ENCODE results near the gene TMPRSS11D. TPM values are rescaled to one million over a fixed set of nuclear protein-coding genes. Genes with fewer than 3 reads are reported as not detected.

Gene TMPRSS11D
- total RNA-seq, 1 donor from 2014 or later, result 196 TPM

DNA sequence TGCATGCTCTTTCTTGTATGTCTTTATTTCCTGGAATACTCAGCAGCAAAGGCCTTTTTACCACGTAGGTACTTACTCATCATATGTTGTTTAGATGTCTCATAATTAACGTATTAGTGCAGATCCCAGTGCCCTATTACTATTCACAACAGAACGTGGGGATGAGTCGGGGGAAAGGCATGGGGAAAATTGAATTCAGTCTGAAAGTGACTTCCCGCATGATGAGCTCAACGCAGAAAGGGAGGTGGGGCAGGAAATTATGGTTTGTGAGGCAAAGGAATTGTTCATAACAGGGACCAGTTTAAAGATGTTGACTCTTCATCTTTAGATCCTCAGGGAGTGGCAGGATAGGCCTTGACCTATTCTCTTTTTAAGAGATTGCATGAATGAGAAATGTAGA, 2.0 kb upstream of the TMPRSS11D start:
- ATAC-seq, result peak; percentile 92

DNA sequence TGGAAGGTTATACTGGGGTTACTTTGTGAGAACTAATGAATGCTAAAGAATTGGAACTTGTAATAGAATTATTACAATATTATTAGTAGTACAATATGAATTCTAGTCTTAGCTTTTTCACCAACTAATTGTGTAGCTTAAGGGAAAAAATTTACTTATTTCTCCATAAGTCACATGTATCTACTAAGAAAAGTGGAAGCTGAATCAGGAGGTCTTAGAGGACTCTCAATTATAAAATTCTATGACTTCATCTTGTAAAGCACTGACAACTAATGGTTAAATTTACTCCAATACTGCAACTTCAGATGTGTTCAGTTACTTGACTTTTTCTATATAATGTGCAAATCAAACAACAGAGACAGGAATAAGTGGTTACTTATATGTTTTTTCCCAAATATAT, 899 bp upstream of the TMPRSS11D start:
- ATAC-seq, result no peak

DNA sequence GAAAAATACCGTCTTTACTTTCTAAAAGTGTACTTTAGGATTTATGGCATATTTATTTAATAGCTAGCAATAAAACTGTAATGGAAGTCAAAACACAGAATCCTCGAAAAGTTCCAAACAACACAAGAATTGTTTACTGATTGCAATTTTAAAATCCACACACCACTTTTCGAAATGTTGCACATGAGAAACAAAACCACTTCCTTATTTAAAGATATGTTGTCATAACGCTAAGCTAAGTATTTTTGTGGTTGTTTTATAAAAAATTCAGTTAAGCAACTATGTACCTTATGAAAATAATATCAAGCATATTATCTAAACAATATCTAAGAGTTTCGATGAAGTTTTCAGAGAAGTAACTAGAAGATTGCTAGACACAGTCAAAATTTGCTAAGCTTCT, 344 bp downstream of the TMPRSS11D start:
- ATAC-seq, result no peak

DNA sequence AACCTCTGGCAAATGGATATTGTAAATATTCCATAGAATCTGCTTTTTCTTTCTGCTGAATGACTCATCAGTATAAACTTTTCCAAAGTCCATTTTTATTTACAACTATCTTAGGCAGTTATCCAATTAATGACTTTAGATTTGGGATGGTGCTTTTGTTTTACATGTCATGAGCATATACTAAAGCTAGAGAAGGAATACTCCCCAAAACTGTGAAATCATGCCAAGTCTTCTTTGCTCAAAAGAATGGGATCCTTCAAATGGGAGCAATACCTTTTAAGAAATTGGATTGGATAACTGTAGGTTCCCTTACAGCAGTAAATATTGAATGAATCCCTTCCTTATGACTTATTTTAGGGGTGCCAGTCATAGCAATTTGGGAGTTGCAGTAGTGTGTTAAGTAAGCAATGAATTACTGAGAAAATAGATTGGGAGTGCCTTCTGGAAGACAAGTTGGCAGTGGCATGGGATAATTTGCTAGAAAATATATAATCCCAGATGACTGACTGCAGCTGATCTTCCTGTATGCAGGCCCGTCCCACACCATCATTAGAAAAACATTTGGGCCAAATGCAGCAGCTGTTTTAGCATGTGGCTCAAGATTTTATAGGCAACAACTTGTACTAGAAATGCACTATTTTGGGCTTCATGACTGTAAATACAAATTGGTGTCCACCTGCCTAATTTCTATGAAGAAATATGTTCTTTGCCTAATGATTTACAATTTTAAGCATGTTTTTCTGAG, 2.8 kb downstream of the TMPRSS11D start:
- ATAC-seq, result peak; percentile 23

DNA sequence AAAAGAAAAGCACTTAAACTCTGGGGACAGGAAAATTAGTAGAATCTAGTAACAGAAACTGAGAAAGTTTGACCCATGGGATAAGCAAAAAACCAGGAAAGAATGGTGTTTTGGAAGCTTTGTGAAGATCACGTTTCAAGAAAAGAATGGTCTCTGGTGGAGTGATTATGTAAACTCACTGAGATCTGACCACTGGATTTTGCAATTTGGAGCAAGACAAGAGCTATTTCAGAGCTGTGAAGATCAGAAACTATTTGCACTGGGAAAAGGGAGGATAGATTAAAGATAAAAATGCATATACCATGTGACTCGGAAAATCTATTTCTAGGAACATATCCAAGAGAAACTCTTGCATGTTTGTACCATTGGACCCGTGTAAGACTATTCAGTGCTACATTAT, 4.3 kb downstream of the TMPRSS11D start:
- ATAC-seq, result no peak

DNA sequence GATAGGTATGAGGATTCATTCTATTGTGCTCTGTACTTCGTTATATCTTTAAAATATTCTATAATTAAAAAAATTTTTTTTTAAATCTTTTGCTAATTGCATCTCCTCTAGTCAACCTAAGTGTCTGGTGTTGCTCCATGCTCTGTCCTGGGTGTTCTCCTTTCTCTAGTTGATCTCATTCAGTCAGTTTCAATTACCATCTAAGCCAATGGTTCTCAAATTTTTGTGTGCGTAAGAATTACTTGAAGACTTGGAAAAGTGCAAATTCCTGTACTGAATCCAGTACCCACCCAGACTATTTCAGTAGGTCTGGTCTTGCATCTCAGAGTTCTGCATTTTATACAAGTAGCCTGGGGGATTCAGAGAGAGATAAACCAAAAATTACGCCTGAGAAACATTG, 6.7 kb downstream of the TMPRSS11D start:
- ATAC-seq, result no peak

DNA sequence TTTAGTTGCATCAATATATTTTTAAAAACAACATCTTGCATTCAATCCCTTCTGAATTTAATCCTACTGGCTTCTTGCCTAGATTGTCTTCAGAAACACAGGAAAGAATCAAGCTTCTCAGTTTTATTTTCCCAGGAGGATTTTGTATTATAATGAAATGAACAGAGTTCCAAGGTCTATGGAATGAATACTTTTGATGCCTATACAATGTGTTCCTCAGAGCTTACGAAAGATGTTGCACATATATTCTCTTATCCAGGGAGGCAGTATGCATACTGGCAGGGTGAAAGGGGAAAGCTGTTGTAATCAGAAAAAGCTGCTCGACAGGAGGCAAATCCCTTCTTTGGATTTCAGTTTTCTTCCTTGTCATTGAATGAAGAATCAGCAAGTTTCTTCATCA, 8.8 kb downstream of the TMPRSS11D start:
- peak; percentile 70 for ATAC-seq

DNA sequence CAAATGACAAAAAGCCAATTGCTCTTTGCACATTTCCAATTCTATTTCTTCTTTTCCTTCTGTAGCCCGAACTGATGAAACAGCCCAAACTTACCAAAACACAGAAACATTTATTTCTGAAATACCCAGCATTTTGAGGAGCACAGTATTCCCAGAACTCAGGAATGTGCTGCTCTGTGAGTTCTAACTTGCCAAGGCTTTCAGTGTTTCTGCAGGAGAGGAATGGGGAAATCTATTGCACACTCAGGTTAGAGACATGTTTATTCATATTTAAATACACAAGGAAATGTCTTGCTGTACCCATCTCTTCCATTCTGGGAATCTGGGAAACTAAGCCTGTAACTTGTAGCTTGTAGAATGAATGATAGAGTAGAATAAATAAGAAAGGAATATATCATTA, 10.7 kb downstream of the TMPRSS11D start:
- ATAC-seq, result no peak

DNA sequence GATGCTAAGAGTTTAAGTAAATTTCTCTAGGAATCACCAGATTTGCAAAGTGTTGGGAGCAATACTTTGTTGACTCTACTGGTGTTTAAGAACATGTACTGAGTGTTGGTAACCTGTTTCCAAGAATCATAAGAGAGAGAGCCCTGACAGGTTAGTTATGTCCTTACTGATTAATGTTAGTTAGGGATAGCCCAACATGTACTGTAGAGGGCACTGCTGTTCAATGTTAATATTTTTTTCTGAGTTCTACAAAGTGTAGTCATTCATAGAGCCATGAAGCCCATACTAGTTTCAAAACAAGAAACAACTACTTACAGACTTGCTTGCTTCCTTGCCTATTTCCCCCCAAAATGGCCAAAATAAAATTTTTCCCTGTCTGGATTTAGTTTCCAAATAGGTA, 11.9 kb downstream of the TMPRSS11D start:
- ATAC-seq, result peak; percentile 88

DNA sequence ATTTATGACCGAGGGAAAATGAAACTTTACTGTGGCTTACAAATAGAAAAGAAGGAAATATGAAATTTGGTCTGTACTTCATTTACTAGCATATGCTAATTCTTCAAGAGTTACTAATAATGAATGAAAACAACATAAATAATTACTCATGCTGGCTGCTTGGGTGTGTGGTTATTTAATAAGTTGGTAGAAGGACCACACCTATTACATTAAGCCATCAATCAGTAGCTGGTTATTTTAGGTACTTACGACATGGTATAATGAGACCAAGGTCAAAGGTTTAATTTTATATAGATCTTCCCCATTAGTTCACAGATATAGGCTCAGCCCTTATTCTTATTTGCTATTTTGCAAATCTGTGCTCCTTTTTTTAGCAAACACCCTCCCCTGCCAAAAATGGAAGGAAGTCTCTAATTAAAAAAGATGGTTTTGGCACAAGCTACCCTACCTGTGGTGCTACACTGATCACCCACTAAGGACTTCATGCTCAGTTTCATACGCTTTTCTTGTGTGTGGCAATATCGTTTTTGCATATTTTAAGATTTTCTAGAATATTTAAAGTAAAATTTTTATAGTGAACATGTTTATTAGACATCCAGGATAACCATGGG, 14.1 kb downstream of the TMPRSS11D start:
- peak; percentile 75 for ATAC-seq

DNA sequence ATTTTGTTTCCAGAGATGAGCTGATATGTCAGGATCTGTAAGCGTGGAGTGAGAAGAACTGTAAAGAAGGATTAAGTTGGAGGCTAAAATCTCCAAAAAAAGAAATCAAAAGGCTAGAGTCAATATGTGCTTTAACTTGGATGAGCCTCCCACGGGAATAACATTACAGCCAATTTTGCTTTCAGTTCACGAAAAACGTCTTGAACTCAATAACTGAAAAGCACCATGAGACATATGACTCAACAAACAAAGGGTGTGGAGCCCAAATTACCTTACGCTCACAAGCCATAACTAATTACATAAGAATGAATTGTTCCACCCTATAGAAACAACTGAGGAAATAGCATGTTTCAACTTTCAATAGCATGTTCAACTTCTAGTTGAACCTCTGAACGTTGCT, 22.3 kb downstream of the TMPRSS11D start:
- ATAC-seq, result peak; percentile 97

DNA sequence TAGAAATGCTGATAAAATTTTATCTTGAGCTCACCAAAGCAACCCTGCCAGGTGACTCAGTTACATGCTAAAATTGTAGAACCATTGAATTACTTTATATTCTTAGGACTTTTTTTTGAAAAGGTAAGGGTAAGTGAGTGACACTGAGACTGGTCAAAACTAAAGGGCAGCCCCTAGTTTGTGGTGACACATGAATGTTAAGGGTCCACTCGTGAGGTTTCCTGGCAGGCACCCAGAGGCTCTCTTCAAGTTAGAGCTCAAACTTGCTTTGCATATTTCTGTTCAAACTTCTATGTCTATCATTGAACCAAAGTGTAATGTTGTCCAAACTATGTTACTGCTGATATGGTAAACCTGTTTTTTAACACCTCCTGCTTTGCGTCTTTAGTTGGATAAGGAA, 30.5 kb downstream of the TMPRSS11D start:
- no peak for ATAC-seq

DNA sequence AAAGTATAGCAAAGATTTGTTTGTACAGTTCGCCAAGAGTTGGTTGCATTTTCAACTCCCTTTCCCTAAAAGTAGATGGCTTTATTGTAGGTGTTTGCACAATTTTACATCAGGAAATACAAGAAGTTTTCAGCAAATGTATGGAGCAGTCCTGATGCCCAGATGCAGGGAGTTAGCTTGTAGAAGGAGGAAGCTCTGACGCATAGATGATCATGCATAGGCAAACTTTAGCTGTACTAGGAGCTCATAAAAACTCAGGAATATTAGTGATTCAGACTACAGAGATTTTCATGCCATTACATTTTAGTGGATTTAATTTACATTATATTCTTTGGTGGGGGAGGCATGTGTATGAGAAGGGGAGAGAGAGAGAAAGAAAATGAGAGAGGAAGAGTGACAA, 62.9 kb downstream of the TMPRSS11D start:
- no peak for ATAC-seq

DNA sequence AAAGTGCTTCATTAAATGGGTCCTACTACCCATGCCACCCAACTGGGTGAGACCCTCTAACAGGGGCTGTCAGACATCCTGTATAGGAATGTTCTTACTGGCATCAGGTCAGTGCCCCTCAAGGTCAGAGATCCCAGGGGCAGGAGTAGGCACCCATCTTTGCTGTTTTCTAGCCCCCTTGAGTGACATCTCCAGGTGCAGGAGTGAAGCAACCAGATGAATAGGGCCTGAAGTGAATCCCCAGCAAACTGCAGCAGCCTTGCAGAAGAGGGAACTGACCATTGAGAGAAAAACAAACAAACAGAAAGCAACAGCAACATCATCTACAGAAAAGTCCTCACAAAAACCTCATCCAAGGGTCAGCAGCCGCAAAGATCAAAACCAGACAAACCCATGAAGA, 73.8 kb downstream of the TMPRSS11D start:
- no peak for ATAC-seq

DNA sequence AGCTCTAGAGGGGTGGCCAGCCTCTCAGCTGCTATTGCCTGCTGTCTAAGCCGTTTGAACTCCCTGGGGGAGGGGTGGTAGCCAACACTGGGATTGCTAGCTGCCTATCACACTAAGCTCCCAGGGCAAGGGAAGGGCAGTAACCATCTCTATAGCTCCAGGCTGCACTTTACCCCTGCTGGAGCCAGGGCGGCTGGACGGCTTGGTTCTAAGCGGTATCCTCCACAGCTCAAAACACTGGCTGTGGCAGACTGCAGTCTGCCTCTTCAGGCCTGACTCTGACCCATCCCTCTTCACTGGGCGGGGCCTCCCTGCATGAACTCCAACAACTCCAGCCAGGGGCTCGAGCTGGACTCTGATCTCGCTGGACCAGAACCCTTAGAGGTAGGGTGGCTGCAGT, 74.3 kb downstream of the TMPRSS11D start:
- ATAC-seq, result peak; percentile 20

DNA sequence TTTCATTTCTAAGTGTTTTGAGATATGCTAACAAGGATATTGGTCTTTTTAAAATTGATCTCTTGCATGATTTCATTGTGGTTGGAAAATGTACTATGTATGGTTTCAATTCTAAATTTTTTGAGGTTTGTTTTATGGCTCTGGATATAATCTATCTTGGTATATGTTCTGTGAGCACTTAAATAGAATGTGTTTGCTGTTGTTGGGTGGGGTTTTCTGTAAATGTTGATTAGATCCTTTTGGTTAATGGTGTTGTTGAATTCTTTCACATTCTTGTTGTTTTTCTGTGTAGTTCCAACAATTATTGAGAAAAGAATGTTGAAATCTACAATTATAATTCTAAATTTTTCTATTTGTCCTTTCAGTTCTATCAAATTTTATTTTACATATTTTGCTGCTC, 87.0 kb downstream of the TMPRSS11D start:
- ATAC-seq, result no peak

DNA sequence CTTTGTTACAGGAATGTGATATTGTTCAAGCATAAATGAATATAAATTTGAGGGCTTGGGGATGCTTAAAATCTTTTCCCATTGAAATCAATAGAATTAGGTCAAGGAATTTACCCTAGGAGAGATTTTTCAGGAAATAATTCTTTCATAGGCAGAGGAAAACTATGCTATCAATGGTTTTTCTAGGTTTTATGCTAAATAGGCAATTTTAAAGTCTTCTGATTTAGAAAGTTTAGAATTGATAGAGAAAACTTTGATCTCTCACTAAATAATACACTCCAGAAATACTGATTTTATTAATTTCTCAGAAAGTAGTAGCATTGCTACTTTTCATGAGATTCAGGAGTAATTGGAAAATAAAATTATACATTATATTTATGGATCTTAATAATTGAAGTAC, 93.1 kb downstream of the TMPRSS11D start:
- no peak for ATAC-seq

DNA sequence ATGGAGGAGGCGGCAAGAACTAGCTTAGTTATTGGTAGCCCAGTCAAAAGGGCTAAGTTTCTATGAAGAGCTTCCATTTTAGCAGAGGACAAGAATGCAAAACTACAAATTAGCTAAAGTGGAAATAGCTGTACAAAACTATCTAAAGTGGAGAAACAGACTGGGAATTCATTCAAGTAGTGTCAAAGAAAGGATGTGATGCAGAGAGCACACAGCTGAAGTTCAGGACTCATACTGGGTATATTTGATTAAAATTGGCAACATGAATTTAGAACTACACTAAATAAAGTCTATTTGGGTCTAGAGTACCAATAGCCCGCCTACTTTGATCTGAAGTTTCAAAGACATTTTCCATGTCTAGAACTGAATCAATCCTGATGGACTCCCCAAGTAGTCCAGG, 96.5 kb downstream of the TMPRSS11D start:
- no peak for ATAC-seq

DNA sequence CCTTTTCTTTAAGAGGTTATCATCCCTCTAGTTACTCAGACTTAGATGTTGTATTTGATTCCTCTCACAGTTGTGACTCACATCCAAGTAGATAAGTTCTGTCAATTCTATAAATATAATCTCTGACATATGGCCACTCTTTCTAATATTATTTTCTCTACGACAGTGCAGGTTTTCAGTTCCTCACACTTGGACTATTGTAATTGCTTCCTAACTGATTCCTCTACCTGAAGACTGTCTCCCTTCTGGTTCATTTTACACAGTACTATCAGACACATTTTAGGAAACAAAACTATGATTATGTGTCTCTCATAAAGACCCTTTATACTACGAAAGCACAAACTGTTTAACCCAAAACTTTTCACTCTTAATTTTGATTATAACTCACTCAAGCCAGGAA, 98.3 kb downstream of the TMPRSS11D start:
- ATAC-seq, result peak; percentile 25

DNA sequence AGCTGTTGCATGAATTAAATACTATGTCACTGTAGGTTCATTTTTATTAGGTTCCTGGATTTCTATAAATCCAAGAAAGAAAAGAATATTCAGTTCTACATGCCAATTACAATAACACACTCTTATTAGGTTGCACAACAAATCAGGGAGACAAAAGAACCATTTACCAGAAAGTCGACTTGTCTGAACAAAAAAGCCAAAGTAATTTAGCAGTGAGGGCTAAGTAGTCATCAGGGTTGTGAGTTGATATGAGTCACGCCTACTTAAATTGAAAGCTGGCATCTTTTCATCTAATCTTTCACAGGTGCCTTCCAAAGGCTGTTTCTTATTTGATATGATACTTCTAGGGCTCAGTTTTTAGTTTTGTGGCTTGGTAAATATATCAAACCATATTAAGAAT, 104.2 kb downstream of the TMPRSS11D start:
- ATAC-seq, result peak; percentile 93

DNA sequence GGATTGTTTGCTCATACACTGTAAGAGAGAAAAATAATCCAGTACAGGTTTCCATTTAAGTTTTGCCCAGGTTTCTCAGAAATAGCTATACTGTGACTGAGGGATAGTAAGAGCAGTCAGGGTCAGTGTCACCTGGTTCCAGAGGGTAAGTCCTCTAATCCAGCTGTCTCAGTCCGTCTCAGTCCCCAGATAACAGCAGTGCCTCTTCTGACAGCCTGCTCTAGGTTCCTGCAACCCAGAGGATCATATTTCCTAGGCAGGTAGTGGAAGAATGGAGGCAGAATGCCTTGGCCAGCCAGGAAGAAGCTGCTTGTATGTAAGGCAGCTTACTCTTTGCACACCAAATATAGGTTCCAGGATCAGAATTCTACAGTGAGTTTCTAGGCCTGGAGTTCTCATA, 107.1 kb downstream of the TMPRSS11D start:
- ATAC-seq, result no peak

All from esophagus mucosa (tissue), 1 donor.